Psoas muscle (tissue), 8 donors: ENCODE results near the gene KIAA2012. TPM values are rescaled to one million over a fixed set of nuclear protein-coding genes. Genes with fewer than 3 reads are reported as not detected.
A peak's percentile ranks its signal among the peaks of the same experiment; 100 is the strongest.

Source experiments
- ATAC-seq, 4 donors: fragments of 200-7000 bp; cut with Tn5 transposase; one replicate each; pipeline ENCODE4 v1.9.1; 2020; ENCODE audit warnings: moderate library complexity in 3 of 4, mild to moderate bottlenecking in 2 of 4
- DNase-seq, 2 donors: peaks; one replicate each; pipeline ENCODE4 v3.0.0-alpha.2; 2020
- H3K27ac ChIP-seq: fragments of 200-600 bp; one replicate; pipeline ENCODE4 v1.8.0; 2022
- H3K27me3 ChIP-seq, 3 donors: fragments of 200-600 bp in 1 of 3; one replicate each; pipeline versions ENCODE4 v1.6.1 to v1.8.0; 2013 to 2022; ENCODE audit warnings: low read length in 2 of 3, mild to moderate bottlenecking in 2 of 3, moderate library complexity in 1 of 3; ENCODE audit not compliant: insufficient read depth in 3 of 3
- H3K36me3 ChIP-seq, 2 donors: fragments of 200-600 bp in 1 of 2; one replicate each; pipeline versions ENCODE4 v1.6.1 to v1.8.0; 2013 to 2022; ENCODE audit warnings: low read depth in 1 of 2, mild to moderate bottlenecking in 1 of 2, moderate library complexity in 1 of 2; ENCODE audit not compliant: insufficient read depth in 1 of 2
- H3K4me1 ChIP-seq: fragments of 200-600 bp; one replicate; pipeline ENCODE4 v1.8.0; 2022
- H3K4me3 ChIP-seq: fragments of 200-600 bp; one replicate; pipeline ENCODE4 v1.8.0; 2022; ENCODE audit warnings: mild to moderate bottlenecking
- H3K9me3 ChIP-seq: fragments of 200-600 bp; one replicate; pipeline ENCODE4 v1.8.0; 2022
- CTCF ChIP-seq: fragments of 200-600 bp; IDR thresholded peaks from one replicate; pipeline ENCODE4 v1.8.0; 2022; ENCODE audit warnings: antibody characterized with exemption
- WGBS, 3 donors: extraction: QIAGEN DNeasy Blood & Tissue Kit; methylation state at CpG; one replicate each; pipeline versions ENCODE4 v1.1.6 to v1.1.7; 2013; 5-methylcytosine and 5-hydroxymethylcytosine counted together
- intact Hi-C, 2 donors: fragments of 100-400 bp; cut with DNase I; formaldehyde crosslinking; loops; one replicate each; pipeline versions ENCODE4 v1.11.0 to v1.14.2; 2022
- polyA plus RNA-seq, 3 donors: library from polyadenylated mRNA; stranded (reverse); fragments of 200-250 nt; gene quantifications; one replicate each; pipeline ENCODE4 v1.2.3, GENCODE V29; 2013
- total RNA-seq, 4 donors: library from RNA; stranded (reverse); fragmentation: NEBNext Ultra II Directional in 2 of 4; extraction: Animal tissue kit (Norgen Biotek cat#: 25700) in 2 of 4; gene quantifications; one replicate each; pipeline versions ENCODE4 v1.2.1 to v1.2.4, GENCODE V29; 2021 to 2023
- donor health status: healthy with polysubstance abuse.
- donor health status: DM: no; HTN: no; CAD: no; lungs with moderate emphysema.
- donor health status: Bipolar disorder and iron deficiency.
- donor health status: healthy.
- donor health status: DM: yes; HTN: yes; CAD: no.
- donor health status: DM: no; HTN: no; CAD: no.
- donor health status: DM: no; HTN: no; CAD: no.
- donor health status: DM: yes; HTN: yes; CAD: no.

Gene KIAA2012
- total and polyA plus RNA-seq, 7 donors = 0.03 to 0.06 TPM; not detected in 5

GRCh38 chr2:202069170-202070067 lies 3.6 kb upstream of the KIAA2012 start:
- 64 to 80% (median 68%) methylated on average over 11 of the region's 11 CpGs for WGBS, 3 donors
- Histone ChIP-seq H3K9me3 (no peaks in the 10 kb centered on the region), H3K27me3 (no peaks in the 10 kb centered on the region), H3K36me3 (no peaks in the 10 kb centered on the region), H3K4me3 (no peak overlapping the region), H3K27ac (no peak overlapping the region), H3K4me1 (peaks cover 21% of the 10 kb centered on the region)
- ATAC-seq (peak in 1 of 4 donors; percentile 51), DNase-seq (no peak)
- intact Hi-C loops = no loop called here
- TF ChIP-seq CTCF = no peak

- Histone ChIP-seq H3K36me3 (no peaks in the 10 kb centered on the region), H3K27me3 (no peaks in the 10 kb centered on the region), H3K4me1 (peaks cover 17% of the 10 kb centered on the region), H3K27ac (no peak overlapping the region), H3K4me3 (no peak overlapping the region), H3K9me3 (no peaks in the 10 kb centered on the region)
- TF ChIP-seq CTCF = no peak
- 85 to 92% (median 91%) methylated on average over 2 of the region's 2 CpGs for WGBS, 3 donors
- intact Hi-C loops = no loop called here
- ATAC-seq (no peak), DNase-seq (no peak)
Measured at GRCh38 chr2:202071107-202071506, 1.9 kb upstream of the KIAA2012 start.

GRCh38 chr2:202072226-202072625 lies 829 bp upstream of the KIAA2012 start:
- Histone ChIP-seq H3K9me3 (no peaks in the 10 kb centered on the region), H3K36me3 (no peaks in the 10 kb centered on the region), H3K4me3 (no peak overlapping the region), H3K27me3 (no peaks in the 10 kb centered on the region), H3K4me1 (peaks cover 17% of the 10 kb centered on the region), H3K27ac (no peak overlapping the region)
- intact Hi-C loops = no loop called here
- DNase-seq (no peak), ATAC-seq (peak in 2 of 4 donors; percentile 46 to 50)
- 62 to 84% (median 67%) methylated on average over 2 of the region's 2 CpGs for whole genome bisulfite sequencing, 3 donors
- peak; percentile 16 for TF ChIP-seq CTCF

- WGBS, 3 donors = 54 to 80% (median 68%) methylated on average over 2 of the region's 2 CpGs
- no peak for ATAC-seq
Measured at GRCh38 chr2:202074324-202074723, 1.3 kb downstream of the KIAA2012 start.

More at GRCh38 chr2:202074324-202074723, 1.3 kb downstream of the KIAA2012 start:
- TF ChIP-seq CTCF = no peak
- no peak overlapping the region for H3K4me3 ChIP-seq
- no peak overlapping the region for H3K27ac ChIP-seq
- H3K9me3 ChIP-seq = no peaks in the 10 kb centered on the region
- peaks cover 8% of the 10 kb centered on the region for H3K4me1 ChIP-seq
- H3K27me3 ChIP-seq = no peaks in the 10 kb centered on the region
- intact Hi-C loops = no loop called here
- no peak for DNase-seq
- H3K36me3 ChIP-seq = no peaks in the 10 kb centered on the region
